Nucleus accumbens (tissue), 56 donors: ENCODE data around the gene IGF2BP2.
"Not testable (repeated sequence)": the region's sequence is repeated elsewhere in the genome, so short reads cannot be mapped to it uniquely, and the experiment has no call there.

Source experiments
- DNase-seq, 56 donors: peaks; one replicate each; lab custom pipeline; 2025; lab: John Stamatoyannopoulos, UW

The IGF2BP2 gene

DNA sequence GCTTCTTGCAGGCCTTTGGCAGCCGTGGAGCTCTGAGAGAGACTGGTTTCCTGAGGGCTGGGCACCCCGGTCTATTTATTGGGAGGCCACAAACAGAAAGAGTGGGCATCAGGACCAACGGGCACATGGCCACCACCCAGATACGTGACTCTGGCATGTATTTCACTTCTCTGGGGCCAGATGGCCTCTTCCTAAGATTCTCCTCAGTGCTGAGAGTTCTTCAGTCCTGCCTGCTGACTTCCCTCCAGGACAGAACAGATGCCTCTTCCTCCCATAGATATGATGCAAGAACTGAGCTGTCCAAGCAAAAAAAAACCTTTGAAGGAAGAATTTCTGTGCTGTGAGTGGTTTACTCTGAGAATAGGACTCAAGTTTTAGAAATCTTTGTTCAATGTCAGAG lies 107.7 kb downstream of the IGF2BP2 start:
- DNase-seq: no peak

DNA sequence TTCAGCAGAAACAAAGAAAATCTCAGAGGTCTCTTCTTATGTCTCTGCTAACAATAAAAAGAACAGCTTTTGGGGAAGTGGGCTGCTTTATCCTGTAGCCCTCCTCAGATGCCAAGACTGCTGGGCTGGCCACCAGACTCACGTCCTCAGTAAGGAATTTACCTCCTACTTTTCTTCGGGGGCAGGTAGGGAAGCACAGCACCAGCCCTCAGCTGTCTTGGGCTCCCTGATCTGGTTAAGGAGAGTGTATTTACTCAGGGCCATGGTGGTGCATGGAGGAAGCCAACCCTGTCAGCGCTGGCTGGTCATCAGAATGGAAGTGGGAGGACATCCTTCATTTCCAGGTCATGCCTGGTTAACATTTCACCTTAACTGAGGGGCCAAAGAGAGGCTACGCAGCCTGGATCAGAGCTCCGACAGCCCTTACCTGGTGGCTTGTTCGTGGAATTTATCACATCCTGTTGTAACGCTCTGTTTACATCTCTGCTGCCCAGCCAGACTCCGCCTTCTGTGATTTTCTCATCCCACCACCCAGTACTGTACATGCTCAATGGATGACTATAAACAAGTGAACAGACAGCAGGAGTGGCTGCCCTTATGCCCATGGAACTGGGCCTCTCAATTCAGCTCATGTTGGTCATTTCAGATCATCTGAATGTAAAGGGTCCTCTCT lies 108.3 kb downstream of the IGF2BP2 start:
- DNase-seq: no peak

DNA sequence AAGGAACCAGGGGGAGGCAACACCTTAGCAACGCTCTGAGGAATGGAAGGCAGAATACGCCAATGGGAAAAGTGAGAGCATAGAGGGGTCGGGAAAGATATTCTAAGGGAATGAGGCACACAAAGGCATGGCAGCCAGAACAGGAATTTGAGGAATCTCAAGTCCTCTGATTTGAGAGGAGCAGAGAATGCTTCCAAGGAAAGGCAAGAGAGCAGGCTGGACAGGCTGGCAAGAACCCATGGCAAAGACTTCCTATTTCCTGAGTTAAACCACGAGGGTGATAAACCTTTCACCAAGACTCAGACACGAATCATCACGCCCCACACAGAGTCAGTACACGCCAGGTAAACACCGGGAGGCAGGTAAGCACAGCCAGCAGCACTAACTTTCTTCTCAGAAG lies 109.8 kb downstream of the IGF2BP2 start:
- no peak for DNase-seq

DNA sequence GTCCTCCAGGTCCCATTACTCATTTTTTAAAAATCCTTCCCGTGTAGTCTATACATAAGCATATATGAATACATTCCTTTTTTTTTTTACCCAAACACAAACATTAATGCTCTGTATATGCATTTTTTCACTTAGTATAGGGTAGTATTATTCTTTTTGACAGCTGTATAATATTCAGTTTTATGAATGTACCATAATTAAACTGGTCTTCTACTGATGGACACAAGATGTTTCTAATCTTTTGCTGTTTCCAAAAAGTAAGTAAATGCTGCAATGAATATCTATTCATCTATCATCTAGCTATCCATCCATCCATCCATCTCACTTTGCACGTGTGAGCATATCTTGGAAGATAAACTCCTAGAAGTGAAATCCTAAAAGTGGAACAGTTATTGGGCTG lies 110.8 kb downstream of the IGF2BP2 start:
- no peak for DNase-seq

DNA sequence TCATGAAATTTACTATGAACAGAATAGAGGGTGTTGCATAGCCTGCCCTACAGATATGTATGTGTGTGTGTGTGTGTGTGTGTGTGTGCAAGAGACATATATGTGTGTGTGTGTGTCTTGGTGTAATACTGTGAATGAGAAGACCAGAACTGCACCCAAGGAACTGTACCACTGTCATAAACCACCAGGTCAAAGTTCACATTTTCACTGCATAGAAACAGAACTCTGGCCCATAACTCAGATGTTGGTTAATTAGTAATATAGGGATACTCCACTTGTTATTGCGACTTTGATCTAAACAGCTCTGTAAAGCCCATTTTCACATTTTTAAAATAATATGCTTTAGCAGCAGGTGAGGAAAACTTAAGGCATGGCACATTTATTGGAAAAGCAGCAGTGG lies 111.8 kb downstream of the IGF2BP2 start:
- no peak for DNase-seq

DNA sequence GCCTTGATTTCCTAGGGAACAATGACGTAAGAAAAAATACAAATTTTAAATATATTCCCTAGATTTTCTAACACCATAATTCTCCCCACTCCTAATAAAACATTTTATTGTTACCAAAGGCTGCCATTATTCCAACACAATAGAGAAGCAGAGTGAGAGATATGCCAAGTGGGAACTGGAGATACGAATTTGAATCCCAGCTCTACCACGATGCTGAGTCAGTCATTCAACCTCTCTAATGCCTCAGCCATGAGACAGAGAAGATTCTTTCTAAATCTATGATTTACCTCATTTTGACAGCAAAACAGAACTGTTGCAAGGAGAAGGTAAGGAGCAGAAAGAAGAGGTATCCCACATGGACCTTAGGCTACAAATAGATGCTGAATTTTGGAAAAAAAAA lies 112.5 kb downstream of the IGF2BP2 start:
- no peak for DNase-seq

DNA sequence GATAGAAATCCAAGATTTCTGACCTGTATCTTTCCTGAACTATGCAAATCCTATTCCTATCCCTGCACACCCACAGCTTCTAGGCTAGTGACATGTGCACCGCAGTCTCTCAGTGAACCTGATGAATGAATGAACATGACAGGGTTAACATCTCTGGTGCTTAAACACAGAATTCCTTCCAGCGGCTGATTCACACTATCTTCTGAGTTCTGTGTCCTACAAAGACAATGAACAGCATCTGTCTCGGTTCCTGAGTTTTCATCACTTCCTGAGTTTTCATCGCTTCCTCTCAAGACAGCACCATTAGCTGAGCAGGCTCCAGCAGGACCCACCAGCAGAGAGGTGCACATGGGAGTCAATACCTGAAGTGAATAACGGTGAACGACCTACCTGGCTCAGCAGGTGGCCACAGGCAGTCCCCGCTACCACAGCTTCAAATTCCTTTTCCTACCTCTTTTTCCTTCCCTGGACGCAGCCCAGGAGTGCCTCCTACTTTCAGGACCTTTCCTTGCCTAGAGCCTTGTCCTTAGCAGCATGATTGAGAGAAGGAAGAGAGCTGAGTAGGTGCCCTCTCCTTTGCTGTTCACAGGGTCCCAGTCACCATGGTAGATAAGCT lies 113.5 kb downstream of the IGF2BP2 start:
- no peak for DNase-seq

DNA sequence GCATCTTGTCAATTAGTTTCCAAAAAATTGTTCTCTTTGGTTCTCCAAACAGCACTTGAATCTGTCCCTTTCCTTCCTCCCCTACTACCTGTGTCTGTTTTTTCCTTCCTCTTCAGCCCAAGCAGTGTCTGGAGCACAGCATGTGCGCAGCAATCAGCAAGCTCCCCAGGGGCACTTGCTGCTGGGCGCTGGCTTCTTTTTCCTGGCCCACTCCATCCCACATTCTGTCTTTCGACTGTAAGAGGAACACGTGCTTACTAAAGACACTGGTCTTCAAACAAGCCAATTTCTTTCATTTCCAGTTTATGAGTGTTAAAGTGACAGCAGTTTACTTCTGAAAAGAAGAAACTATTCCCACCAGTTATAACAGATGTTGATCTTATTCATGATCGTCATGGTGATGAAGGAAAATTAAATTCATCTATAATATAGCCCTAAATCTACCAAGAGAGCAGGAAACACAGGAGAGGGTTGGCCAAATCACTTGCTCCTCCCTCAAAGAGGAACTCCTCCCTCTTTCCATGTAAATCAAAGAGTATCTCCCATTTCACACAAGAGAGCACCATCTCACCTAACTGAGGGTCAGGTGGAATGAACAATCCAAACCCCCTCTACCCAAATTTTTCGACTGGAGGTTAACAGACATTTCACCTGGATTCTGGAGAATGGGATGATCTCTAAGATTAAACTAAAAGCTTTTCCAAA lies 115.4 kb downstream of the IGF2BP2 start:
- no peak for DNase-seq

DNA sequence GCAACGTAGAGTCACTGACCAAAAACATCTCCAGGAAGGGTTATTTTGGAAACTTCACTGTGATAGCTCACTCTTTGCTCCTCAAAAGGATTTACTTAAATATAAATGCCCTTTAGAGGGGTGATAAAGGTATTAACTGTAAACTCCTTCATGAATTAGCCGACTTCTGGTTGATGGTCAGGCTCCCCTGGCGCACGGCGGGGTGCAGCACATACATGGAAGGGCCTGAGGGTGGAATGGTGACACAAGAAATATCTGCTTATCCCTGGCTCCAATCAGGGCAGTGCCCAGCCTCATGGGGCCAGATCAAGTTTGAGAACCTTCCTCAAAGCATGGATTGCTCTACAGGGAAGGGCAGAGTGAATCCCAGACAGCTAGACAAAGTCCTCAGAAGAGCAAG lies 116.5 kb downstream of the IGF2BP2 start:
- DNase-seq: no peak

DNA sequence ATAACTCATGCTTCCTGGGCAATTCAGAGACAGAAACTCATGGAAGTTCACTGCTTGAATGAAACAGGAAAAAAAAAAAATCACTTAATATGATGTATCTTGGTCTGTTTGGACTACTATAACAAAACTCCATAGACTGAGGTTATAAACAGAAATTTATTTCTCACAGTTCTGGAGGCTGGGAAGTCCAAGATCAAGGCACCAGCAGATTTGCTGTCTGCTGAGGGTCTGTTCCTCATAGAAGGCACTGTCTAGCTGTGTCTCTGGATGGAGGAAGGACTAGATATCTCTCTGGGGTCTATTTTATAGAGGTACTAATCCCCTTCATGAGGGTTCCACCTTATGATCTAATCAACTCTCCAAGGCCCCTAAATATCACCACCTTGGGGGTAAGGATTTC lies 119.3 kb downstream of the IGF2BP2 start:
- no peak for DNase-seq

DNA sequence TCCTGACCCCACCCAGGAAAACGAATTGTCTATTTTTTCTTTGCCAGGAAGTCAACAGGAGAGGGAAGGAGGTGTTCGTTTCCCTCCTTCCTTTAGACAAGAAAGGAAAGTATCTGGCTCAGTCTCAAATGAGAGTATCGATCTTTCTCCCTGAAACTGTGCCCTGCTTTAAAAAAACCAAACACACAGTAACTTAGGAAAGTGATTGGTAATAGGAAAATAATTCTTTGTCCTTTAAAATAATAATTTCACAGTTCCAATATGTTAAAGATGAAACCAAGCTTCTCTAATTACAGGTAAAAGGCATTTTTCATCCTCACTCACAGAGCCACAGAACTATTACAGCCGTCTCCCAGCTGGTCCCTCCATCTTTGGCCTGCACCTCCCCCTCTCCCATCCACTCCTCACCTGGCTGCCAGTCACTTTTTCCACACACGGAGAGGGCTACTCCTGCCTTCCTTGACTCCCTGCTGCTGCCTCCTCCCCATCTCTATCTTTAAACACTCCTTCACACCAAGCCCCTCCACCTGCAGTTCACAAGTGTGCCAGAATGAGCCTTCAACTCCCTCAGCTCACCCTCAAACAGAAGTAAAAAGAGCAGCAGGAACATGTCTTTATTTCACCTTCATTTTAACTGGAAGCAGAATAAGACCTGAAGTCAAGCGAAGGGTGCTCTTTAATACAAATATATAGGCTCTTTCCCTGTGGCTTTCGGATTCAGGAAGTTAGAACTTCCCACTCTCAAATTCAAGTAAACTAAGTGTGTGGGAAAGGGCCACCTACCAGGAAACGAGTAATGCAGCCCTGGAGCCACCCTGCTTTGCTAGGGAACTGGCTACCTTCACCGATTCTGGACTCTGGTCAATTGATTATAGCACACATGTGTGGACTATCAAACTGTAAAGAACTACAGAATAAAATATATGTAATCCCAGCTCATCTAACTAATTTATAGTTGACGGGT lies 122.3 kb downstream of the IGF2BP2 start:
- no peak for DNase-seq

DNA sequence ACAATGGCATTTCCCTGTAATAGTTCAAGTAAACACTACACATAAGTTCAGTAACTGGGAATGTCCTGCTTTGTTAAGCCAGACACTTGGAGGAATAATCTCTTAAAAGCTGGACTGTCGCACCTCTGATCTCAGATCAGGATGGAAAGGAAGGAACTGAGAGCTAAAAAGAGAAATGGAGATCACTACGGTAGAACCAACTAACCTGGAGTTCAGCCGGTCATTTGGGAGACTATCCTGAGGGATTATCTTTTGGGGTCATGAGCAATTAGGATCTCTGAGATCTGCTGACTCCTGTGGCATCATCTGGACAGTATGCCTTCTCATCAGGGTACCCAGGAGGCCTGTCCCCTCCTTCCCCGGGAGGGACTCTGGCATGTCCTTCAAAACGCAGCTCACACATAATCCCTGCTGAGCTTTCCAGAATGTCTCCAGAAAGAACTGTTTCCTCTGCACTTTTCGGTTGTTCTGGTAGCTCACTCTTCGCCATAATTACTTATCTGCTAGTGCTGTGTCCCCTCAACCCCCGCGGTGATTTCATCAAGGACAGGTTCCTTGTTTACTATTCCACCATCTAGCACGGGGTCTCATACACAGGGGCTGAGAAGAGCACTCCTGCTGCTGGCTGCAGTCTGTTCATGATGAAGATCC lies 123.1 kb downstream of the IGF2BP2 start:
- no peak for DNase-seq

DNA sequence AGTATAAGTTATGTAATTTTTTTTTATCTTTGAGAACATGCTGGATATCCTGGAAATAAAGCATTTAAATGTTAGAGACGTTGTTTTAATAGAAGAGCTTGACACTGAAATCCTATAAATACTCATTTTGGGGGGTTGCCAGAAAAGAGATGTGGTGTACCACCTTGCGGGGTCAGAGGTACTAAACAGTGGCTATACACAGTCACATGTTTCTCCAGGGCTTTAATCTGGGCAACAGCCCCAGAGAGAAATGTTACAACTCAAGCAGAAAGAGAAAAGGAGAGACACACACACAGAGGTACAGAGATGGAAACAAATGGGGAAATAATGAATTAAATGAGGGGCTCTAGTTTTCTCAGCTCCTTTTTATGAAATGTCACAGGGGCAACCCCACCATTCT lies 124.9 kb downstream of the IGF2BP2 start:
- no peak for DNase-seq

DNA sequence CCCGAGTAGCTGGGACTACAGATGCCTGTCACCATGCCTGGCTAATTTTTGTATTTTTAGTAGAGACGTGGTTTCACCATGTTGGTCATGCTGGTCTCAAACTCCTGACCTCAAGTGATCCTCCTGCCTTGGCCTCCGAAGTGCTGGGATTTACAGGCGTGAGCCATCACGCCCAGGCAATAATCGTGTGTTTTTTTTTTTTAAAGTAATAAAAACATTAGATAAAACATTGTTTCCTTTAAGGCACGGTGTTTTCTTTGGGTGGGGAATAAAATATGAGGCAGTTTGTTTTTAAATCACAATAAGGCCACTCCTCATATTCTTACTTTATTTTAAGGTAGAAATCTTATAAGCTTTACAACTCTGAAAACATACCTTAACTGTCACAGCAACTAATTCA lies 127.6 kb downstream of the IGF2BP2 start:
- not testable (repeated sequence) for DNase-seq

DNA sequence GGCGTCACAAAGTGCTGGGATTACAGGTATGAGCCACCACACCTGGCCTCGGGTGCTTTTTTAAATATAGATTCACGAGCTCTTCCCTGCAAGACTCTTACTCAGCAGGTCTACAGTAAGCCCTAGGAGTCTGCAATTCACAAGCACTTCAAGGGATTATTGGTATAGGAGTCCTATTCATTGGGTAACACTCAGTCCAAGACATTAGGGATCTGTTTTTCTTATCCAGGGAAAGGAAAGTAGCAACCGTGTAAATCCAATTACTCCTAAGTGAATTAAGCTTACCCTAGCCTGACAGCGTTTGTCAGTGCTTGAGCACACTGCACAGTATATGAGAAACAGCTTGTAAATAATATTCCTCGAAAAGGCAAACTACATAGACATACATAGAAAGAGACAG lies 128.8 kb downstream of the IGF2BP2 start:
- DNase-seq: no peak

DNA sequence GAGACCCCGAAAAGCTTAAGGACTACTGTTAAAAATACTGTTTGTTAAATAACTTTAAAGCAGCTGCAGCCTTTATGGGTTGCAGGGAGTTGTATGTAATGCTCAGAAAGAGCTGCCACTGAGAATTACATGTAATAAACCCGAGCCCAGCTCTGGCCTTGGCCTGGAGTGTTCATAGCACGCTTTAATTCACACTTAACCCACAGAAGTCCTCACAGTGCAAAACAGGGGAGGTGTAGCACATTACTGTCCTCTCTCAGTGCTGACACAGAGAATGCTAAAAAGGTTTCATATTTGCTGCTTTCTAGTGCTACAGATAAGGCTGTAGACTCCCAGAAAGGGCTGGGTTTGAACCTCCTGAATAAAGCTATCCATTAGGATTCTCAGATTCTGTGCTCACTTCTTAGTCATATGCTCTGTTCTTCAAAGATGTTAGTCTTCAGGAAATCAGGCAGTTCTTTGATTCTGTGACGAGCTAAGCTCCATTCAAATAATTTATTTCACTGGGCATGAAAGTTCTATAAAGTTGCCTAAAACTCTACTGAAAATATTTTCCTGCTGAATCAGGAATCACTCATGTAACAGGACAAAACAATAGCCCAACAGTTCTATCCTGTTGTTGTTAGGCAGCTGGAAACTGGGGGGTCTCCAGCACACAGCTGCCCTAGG lies 130.7 kb downstream of the IGF2BP2 start:
- no peak for DNase-seq

DNA sequence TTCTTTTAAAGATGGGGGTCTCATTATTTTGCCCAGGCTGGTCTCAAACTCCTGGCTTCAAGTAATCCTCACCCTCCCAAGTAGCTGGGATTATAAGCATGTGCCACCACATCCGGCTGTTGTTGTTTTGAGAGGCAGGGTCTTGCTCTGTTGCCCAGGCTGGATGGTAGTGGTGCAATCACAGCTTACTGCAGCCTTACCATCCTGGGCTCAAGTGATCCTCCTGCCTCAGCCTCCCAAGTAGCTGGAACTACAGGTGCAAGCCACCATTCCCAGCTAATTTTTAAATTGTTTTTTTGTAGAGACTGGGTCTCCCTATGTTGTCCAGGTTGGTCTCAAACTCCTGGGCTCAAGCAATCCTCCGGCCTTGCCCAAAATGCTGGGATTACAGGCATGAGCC lies 133.2 kb downstream of the IGF2BP2 start:
- DNase-seq: no peak

DNA sequence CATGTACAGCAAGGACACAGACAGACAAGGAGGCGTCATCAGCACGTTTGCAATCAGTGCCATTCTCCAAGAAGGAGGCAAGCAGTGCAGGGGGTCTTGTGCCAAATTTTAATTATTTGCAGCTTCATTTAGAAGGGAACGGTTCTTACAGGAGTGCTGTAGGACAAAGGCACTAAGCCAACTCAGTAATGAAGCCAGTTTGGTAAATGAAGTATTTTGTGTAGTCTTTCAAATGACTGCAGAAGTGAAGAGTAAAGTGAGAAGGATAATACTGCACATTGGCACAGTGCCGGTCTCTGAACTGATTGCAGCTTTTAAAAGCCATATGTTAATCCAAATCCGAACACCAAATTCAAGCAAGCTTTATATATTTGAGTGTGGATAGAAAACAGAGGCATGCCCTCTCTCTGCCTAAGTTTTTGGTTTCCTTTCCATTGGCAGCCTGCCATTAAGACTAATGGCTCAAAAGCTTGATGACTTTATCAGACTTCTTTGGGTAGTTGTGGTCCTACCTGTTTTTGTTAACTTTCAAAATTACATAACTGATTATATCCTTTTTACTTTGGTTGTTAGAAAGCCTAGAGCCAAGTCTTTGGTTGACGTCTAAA lies 137.5 kb downstream of the IGF2BP2 start:
- no peak for DNase-seq
